HG03565 (cell line): ENCODE measurements around the gene IFT80.

ENCODE experiments used
- ATAC-seq: cut with Tn5 transposase; IDR thresholded peaks from one replicate; pipeline ENCODE4 v1.9.1; 2021; ENCODE audit warnings: mild to moderate bottlenecking, moderate library complexity; ENCODE audit not compliant: unreplicated experiment

The IFT80 gene

DNA sequence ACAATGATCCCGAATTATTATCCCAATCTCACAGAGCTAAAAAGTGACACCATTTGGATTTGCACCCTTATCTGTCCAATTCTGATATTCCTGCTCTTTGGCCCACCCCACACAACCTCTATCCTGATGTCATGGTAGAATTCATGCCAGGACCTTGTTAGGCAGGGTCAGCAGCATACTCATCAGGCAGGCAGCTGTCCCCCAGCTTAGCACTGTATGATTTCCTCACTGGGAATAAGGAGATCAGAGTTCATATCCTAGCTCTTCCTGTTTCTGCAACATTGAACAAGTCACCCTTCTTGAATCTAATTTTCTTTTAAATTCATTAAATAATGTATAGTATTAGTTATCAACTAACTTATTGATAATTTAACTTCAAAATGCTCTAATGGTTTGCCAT is 185.8 kb downstream of the IFT80 start:
- no peak for ATAC-seq

DNA sequence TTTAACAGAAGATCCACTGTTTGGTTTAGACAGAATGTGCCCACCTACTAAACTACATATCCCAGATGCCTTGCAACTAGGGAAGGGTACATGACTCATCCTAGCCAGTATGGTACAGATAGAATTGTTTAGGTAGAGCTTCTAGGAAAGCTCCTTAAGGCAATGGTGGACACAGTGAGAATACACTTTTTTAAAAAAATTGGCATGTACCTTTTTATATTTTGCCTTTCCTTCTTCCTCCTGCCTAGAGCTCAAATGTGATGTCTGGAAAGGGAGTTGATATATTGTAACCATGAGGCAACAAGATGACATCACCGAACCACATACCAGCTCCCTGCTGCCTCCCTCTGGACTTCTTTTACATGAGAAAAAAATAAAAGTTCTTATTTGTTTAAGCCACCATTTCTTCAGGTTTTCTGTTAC is 188.2 kb downstream of the IFT80 start:
- ATAC-seq = no peak

DNA sequence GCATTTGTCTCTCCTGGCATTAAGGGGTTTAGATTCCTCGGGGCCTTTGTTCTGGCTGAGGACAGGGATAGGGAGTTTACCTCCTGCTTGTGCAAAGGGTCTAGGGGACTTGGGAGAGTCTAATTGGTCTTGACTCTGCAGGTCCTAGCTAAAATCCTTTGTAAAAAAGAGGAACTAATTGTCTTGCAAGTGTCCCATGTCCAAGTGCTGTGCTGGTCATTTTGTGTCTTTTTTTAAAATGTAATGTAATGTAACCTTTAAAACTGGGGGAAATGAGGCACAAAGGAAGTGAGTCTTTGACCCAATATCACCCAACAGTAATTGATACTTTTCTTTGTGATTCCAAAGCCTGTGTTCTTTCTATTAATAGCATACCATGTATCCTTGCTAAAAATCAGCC is 188.7 kb downstream of the IFT80 start:
- no peak for ATAC-seq
